ENCODE results near the gene CAMK1D.

Gene CAMK1D

GRCh38 chr10:12780634-12781601 lies 431.6 kb downstream of the CAMK1D start:
- no peak for DNase-seq

DNA sequence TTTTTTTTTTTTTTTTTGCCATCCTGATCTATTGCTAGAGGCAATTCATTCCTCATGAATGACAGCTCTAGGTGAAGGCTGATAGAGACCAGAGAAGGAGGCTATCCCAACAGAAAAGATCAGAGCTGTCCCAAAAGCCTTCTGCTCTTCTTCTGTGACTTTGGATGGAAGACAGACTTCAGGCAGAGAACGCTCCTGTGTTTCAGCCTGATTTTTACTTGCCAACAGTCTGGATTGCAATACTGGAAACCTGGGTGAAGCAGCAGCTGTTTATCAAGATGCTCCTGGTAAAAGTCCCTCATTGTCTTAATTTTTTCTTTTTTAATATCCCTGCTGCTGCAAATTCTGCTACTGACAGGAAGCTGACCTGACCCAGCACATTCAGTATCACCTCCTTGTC lies 432.6 kb downstream of the CAMK1D start:
- DNase-seq = no peak

DNA sequence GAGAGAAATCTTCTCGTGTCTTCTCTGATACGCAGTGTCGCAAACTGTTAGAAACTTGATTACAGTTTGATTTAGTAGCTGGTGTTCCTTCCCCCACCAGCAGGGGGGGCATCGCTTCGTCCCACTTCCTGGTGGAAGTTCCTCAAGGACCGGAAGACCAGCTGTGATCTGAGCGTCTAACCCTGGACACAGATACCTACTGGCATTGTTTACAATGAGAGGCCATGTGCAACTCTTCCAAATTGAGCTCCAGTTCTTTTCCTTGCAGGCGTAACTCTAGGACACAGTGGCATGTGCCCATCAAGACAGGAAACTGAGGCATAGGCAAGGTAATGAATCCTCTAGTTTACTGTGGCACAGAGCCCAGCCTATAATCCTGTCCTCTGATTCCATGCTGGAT lies 433.2 kb downstream of the CAMK1D start:
- peak in 1 of 2 experiments; percentile 8 for DNase-seq

DNA sequence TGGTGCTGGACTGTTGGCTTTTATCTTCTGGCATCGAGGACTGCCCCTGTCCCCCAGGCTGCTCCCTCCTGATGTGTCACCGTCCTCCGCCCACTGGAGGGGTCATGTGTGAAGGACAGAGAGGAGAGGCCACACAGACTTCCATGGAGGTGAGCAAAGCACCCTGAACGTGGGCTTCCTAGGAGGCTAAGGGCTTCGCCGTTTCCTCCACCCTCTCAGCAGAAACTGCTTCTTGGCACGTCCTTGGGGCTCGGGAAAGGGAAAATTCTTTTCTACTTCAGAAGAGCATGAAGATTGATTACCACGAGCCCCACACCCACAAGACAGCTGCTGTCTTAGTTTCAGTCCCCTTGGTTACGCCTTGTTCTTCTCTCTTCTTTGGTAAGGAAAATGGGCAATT lies 433.9 kb downstream of the CAMK1D start:
- no peak for DNase-seq

- no peak for DNase-seq
Measured at GRCh38 chr10:12784646-12785045, 435.3 kb downstream of the CAMK1D start.

DNA sequence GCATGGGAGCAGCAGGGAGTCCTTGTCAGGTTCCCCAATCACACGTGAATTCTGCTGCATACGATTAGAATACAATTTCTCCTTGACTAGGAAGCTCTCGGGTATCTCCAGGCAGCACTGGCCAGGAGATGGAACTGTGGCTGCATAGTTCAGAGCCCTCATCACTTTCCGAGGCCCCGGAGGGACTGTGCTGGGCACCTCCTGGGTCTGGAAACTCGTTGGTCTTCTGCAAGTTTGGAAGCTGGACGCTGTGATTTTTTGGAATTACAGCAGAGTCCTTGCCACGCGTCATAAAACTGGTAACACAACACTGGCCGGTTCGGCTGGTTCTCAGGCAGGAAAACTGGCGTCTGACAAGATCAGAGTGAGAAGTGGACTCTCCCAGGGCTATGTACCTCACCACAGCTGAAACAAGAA lies 436.1 kb downstream of the CAMK1D start:
- DNase-seq = no peak

GRCh38 chr10:12787297-12787696 lies 437.9 kb downstream of the CAMK1D start:
- DNase-seq = no peak

GRCh38 chr10:12788277-12788676 lies 438.9 kb downstream of the CAMK1D start:
- DNase-seq = no peak

- DNase-seq = no peak
Measured at GRCh38 chr10:12790270-12790669, 440.9 kb downstream of the CAMK1D start.

- no peak for DNase-seq
Measured at GRCh38 chr10:12791728-12792127, 442.4 kb downstream of the CAMK1D start.

- no peak for DNase-seq
Measured at GRCh38 chr10:12792889-12793556, 443.7 kb downstream of the CAMK1D start.

DNA sequence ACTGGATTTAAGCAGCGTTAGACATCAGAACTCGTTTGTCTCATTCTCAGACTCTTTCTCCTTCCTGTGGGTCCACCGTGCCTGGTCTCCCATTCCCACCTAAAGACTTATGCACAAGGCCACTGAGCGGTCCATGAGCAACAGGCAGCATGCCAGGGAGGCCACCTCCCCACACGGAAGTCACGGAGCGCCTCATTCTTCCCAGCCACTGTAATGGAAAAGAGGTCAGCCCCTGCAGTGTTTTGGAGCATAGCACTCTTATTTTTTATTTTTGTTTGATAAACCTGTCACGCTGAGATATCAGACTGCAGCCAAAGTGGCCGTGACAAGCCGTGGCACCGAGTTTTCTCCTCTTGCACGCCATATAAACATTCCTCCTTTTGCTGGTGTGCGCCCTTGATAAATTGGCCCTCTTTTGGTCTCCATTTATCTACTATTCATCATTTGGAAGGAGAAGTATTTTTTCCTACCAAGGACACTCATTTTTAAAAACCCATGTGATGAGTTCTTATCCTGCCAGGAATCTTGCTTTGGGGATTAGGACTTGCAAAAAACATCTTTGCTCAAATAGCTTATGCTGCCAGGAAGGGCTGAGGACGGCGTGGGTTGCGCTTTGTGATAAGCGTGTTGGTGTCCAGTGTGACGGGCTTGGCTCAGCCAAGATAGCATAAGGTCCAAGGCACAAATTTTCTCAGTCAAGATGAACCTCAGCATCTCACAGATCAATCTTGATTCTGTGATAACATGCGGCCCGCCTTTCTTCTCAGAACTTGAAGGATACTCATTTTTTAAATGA lies 446.2 kb downstream of the CAMK1D start:
- no peak for DNase-seq

DNA sequence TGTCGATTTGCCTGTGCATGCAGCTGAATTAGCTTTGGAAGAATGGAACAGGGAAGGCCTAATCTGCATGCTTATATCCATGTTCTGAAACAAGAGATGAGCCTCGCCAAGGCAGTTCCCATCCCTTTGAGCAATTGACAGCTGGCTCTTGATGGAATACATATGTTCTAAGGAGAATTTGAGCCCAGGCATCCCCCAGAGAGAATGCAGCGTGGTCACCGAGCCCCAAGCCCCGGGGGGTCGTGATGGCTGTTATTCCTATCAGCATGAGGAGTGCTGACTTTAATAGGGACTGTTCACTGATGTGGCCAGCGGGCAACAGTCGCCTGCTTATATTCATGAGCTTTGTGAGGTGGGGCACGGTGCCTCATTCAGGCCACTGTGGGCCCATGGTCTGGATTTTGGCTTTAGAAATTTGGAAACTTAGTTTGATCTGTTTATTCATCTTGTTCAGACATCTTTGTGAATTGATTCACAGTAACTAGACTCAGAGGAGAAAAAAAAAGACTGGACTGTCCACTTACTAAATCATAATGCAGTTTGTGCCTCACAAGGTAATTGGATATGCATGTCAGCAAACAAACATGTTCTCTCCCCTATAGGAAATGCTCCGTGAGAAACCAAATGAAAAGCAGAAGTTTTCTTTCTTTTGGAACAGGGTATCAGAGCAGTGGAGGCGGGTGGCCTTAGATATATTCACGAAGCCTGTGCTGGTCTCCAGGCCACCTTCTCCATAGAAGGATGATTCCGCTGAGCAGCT lies 447.2 kb downstream of the CAMK1D start:
- no peak for DNase-seq

DNA sequence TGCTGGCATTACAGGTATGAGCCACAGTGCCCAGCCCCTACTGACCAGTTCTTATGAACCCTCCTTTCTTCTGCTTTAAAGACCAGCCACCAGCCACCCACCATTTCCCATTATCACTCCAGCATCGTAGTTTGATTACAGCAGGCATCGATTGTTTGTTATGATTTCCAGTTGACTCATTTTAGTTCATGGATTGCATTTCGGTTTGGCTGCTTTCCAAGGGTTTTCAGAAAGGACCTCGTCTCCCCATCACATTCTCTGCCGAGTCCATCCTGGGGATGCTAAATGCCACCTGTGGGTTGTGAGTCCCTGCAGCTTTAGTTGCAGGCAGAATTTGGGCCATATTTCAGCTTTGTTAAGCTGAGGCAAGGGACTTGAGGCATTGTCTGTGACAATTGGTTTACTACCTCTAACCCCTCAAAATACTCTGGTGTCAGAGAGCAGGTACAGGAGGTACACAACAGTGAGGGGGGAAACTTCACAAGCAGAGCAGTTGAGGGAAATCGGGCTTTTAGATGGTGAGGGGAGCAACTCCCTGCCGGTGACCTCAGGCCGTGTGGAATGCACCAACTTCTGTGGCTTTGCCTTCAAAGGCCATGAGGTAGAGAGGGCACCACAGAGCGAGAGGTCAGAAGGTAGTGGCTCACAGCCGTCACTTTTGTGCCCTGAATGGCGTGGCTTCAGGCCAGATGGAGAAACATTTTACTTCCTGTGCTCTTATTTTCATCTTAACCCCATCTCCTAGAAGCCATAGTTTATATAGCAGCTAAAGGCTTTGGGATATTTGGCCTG lies 448.3 kb downstream of the CAMK1D start:
- no peak for DNase-seq

DNA sequence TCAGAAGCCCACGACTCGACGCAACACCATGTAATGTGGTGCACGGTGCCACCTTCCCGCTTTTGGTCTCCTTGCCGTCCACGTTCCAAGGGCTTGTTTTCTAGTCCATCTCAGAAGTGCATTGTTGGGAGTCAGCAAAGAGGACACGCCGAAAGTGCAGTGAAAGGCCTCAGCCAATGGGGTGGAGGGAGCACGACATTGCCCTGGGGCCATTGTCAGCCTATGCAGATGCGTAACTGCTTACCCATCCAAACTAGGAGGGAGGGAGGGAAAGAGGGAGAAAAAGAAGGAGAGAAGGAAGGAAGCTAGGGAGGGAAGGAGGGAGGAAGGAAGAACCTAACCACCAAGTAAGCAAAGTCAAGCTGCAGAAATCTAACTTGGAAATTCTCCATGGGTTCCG lies 449.8 kb downstream of the CAMK1D start:
- DNase-seq = no peak

DNA sequence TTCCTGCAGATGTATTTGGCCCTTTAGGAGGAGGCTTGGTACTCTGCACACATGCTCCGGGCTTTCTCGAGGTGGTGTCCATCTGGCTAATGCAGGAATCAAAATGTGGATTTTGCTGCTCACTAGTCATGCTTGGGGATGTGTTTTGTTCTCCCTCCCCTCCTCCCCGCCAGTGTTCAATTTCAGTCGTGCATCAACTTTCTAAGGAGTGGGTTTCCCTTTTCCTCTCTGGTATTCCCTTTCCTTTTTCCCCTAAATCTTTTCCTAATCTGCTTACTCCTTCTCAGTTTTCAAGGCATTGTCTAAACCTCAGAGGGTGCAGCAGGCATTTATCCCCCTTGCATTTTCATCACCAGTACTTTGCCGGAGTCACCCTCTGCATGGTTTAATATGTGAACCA lies 450.4 kb downstream of the CAMK1D start:
- no peak for DNase-seq

DNA sequence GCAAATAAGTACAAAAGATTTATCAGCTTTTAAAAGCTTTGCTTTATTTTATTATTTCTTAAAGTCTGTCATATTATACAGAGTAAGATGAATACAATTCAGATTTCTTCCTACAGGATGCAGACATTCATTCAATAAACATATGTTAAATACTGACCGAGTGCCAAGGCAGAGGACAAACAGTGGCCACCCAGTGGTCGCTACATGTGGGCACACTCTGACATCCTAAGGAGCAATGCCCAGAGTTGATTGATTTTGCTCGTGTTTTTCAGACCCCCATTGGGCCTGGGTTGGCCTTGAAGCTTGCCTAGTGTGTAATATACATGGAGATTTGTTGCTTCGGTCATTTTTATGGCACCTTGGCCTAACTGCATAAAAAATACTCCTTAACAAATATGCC lies 451.0 kb downstream of the CAMK1D start:
- no peak for DNase-seq

DNA sequence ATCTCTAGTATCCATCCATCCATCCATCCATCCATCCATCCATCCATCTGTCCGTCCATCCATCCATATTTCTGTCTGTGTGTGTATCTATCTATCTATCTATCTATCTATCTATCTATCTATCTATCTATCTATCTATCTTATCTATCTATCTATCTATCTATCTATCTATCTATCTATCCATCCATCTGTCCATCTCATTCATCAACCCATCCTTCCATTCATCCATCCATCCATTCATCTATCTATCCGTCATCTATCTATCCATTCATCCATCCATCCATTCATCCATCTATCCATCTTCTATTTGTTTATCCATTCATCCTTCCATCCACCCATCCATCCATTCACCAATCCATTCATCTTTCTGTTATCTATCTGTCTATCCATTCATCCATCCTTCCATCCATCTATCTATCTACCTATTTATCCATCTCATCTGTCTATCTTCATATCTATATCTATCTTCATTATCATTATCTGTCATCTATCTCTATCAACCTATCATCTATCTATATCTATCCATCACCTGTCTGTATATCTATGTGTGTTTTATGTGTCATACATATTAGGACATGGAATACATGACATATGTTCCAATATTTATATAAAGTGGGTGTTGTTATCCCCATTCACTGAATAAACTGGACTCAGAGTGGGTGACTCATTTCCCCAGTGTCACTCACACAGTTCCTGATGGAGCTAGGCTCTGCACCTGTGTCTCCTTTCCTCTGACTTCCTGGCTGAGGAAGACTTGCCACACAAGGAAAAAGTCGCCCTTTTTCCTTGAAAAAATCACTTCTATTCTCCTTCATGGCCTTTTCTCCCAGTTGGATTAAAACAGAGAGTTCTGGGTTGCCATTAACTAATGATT lies 452.1 kb downstream of the CAMK1D start:
- no peak for DNase-seq

DNA sequence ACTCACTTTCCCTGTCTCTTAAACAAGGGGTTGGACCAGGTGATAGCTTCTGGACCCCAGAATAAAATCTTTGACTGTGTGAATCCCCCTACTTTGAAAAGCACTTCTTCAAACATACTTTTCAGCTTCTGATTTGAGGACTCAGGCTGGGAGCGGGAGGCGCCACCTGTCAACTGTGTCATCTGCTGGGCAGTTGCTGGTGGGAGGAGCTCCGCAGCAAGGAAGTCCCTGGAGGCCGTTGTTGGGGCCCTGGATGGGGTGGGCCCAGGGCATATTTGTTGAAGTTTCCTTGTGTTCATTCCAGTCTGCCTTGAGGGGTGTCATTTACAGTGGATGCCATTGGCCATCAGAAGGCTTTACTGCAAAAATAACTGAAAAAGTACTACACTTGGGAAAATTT lies 454.4 kb downstream of the CAMK1D start:
- DNase-seq = no peak

DNA sequence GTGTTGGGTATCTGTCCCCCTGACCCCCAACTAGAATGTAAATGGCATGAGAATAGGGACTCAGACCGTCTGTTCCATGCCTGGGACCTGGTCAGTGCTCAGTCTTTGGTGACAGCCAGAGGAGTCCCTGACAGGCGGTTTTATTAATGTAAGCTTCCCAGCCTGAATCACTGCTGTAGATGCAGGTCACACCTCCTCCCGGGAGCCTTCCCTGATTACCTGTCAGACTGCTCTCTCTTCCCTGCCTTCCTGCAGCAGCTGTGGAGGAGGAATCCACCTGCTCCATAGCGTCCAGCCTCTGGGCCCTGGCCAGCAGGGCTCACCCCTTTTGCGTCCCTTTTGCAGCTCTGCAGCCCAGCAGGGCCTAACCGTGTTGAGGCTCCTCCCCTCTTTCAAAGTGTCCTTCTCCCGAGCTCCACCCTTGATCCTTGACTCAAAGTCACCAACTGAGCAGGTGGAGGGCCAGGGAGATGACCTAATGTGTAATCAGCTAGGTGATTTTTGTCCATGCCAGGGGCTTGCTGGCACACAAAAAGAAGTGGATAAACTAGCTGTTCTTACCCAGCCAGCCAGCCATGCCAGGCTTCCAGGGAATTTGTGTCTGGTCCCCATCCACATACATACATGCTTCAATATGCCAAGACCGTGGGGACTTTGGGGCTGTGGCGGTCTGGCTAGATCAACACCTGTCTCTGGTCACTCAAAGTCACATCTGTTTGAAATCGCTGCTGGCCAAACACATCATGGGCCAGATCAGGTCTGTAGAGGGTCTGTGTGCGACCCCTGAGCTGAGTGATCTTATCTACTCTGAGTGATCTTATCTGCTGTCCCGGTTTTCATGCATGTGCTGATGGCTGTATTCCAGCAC lies 457.1 kb downstream of the CAMK1D start:
- peak in 1 of 2 experiments; percentile 7 for DNase-seq
